IPS DF 4.7 (cell line): Measurements from ENCODE around the gene DNAJC24.
A peak's percentile ranks its signal among the peaks of the same experiment; 100 is the strongest.
"Not testable (repeated sequence)": the region's sequence is repeated elsewhere in the genome, so short reads cannot be mapped to it uniquely, and the experiment has no call there.

ENCODE experiments used
- DNase-seq: peaks from one replicate; pipeline ENCODE4 v3.0.0-alpha.2; 2013; ENCODE audit warnings: low spot score; ENCODE audit errors: extremely low read depth

Gene DNAJC24, protein sequence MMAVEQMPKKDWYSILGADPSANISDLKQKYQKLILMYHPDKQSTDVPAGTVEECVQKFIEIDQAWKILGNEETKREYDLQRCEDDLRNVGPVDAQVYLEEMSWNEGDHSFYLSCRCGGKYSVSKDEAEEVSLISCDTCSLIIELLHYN

DNA sequence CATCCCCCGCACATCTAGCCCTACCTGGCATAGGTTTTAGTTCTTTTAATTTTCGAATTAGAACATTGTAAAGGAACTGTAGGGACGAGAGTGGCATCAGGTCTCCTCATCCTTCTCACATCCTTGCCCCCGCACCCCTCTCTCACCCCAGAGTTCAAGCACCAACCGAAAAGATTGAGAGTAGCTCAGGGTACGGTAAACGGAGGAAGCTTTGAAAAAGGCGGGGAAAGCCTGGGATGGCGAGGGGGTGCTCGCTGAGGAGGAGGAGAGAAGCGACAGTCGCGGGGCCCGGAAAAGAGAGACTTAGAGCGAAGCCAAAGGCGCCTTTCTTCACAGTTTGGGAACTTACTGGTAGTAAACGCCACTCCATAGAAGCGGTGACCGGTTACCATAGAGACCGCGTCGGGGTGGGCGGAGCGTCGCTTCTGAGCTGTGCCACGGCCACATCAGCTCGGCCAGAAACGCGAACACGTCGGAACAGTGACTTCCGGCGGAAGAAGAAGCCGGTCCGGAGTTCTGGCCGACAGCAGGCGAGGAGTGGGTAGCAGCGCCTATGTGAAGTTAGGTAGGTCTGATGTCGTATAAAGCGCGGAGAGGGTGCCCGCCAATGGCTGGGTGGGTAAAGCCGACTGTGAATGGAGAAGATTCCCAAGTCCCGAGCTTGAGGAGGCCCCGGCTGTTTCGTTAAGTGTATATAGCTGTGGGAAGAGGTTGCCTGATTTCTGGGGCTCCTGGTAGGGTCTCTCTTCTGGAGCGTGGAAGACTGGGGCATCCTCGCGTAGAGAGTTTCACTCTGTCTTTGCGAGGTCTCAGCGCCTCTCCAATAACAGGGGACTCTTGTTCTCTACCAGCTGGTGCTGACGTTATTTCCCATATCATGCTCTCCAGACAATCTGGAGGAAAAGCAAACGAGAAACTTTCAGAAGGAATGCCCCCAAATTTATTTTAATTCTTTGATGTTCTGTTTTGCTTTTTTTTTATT is at the start of gene DNAJC24, which contains the start of gene DCDC1:
Gene DNAJC24, plus strand, starts transcription at position 513 of the 982 bp plus-strand sequence. CDS start 889 bp downstream, outside the sequence.
Gene DCDC1, minus strand, starts transcription at position 392 of the 982 bp plus-strand sequence. CDS start 41,459 bp downstream, outside the sequence.
- peak; percentile 87 for DNase-seq

DNA sequence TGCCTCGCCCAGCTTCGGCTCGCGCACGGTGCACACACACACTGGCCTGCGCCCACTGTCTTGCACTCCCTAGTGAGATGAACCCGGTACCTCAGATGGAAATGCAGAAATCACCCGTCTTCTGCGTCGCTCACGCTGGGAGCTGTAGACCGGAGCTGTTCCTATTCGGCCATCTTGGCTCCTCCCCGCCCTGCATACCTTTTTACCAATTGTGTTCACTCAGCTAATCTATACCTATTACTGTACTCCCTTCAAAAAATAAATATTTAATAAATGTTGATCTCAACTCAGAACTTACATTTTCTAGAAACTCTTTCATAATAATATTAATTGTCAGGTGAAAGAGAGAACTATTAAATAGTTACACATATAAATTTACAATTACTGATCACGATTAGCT is 48.2 kb upstream of the DNAJC24 start:
- DNase-seq: not testable (repeated sequence)

DNA sequence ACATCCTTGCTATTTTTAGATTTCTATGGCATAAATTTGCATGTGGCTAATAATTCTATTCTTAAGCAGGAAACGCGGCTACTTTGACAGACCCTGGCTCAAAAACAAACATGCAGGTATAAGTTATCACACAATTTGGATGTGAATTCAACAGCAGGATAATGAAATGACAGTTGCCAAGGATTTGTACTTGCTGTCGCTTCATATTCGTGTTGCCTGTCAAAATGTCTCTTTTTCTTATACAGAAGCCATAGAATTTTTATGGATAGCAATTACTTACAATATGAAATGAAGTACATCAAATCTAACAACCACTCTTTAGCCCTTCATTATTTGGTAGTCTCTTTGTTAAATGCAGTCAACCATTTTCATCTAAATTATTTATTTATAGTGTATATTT is 46.5 kb upstream of the DNAJC24 start:
- no peak for DNase-seq

DNA sequence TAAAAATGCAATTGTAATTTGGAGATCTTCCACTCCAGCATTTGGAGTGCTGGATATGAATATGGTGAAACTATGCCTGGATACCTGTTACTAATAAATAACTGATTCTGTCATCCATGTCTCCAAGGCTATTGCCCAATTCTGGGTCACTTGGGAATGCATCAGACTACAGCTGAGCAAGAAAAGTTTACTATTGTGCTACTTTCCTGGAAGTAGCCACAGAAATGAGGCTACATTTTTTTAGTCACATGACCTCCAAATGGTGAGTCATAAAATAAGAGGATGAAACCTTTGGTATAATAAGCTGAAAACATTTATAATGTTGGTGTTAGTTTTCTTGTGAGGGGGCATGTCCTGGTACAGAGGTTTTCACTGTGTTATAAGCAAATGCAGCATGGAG is 44.5 kb upstream of the DNAJC24 start:
- no peak for DNase-seq

DNA sequence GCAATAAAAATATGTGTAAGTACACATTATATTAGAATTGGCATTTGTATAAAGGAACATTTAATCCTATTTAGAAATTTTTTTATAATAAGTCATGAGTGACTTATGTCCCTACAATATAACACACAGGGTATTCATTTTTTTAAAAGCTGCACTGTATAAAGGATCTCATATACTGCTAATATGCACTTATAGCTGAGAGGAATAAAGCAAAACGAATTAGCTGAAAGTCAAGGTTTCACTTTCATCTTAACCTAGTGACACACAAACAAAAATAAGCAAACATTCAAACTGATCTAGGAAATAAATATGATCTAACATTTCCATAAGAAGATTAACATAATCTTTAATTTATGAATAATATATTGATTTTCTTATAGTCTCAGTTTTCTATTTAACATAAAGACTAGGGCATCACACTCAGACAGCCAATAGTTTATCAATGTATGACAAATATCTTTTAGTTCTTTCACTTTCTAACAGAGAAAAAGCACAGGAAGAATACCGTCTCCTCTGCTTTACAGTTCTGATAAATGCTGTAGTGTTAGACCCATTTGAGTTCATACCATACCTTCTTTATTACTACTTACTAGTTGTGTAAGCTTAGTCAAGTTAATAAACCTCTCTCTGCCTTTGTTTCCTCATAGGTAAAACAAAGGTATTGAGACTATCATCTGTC is 43.1 kb upstream of the DNAJC24 start:
- no peak for DNase-seq

DNA sequence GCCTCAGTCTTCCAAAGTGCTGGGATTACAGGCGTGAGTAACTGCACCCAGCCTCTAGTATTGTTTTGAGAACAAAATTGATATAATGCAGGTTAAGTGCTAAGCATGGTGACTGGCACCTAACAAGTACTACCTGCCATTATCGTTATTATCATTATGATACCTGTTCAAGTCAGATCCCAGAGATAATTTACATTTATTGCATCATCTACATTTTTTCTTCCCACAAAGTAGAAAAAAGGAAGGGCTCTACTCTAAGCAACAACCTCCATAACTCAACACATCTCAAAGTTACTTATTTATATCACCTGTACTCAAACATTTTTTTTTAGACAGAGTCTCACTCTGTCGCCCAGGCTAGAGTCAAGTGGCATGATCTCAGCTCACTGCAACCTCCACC is 42.2 kb upstream of the DNAJC24 start:
- no peak for DNase-seq

DNA sequence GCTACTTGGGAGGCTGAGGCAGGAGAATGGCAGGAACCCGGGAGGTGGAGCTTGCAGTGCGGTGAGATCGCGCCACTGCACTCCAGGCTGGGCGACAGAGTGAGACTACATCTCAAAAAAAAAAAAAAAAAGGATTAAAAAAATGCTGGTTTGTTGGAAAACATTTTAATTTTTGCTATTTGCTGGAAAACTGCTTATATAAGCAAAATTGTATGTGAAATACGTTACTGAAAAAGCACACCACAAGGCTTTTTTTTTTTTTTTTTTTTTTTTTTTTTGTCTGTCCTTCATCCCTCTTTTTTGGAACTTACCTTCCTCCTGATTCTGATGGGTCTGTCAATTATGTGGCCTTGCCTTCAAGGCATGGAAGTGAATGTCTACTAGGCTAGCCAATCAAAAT is 41.0 kb upstream of the DNAJC24 start:
- DNase-seq: no peak

DNA sequence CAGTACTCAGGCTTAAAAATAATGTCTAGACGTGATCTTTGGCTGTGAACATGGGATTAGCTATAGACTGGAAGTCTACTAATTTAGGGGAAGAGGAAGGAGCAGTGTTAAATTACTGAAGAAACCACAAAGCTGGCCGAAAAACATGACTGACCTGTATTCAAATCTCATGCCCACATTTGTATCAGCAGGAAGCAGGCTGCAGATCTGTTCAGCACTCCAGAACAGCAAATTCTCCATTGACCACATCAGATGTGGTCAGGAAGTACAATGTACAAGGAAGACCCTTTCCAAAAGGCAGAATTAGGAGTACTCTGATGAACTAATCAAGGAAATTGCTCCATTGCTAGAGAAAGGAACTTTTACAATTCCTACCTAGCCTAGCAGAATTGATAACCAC is 31.9 kb upstream of the DNAJC24 start:
- DNase-seq: no peak

DNA sequence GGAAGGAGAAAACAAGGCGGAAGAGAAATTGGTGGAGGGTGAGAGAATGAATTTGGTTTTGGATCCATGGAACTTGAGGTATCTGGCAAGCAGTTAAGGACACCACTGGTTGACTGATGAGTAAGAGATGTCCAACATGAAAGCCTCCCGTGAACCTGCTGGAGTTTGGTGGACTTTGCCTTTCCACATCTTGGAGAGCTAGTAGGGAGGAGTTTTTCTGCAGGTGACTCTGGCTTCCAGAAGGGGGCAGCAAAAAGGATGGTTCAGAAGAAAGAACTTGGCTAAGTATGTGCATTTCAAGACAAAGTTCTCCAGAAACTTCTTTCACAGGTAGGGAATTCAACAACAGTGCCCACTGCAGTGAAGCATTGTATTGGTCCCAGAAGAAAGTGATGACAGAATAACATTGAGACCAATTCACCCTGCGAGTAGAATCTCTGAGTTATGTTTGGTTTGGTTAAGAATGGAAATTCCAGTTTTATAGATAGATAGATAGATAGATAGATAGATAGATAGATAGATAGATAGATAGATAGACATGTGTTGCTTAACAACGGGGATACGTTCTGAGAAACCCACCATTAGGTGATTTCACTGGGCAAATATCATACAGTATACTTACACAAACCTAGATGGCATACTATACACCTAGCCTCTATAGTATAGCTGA is 28.6 kb upstream of the DNAJC24 start:
- peak; percentile 25 for DNase-seq

DNA sequence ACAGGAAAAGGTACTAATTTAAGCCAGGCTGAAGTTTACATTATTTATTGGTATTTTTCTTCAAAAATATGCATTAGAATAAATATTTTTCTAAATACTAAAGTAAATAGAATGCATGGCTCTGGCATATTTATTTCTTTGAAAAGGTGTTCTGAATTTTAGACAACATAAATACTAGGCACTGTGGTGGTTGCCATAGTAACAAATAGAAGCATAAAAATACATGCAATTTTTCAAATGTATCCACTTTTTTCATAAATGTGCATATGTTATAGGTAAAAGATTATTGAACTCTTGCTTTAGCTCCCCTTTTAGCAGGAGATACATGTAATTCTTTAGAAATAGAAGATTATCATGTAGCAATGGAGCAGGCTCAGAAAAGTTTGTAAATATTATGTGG is 18.5 kb upstream of the DNAJC24 start:
- DNase-seq: no peak

DNA sequence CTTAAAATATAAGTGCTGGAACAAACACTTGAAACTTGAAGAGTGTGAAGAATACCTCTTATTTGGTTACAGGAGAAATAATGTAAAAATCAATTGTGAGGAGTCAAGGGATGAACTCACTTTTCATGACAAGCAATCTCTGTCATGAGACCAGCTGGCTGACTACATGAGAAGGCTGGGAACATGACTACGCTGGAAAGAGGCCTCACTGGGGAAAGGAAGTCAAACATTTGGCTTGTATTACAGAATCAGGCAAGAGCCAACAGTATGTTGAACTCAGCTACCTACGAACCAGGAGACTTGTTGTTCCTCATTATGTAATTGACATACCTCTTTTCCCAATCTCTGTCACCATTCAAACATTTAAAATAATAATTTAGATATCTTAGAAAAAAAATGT is 14.5 kb upstream of the DNAJC24 start:
- DNase-seq: no peak

DNA sequence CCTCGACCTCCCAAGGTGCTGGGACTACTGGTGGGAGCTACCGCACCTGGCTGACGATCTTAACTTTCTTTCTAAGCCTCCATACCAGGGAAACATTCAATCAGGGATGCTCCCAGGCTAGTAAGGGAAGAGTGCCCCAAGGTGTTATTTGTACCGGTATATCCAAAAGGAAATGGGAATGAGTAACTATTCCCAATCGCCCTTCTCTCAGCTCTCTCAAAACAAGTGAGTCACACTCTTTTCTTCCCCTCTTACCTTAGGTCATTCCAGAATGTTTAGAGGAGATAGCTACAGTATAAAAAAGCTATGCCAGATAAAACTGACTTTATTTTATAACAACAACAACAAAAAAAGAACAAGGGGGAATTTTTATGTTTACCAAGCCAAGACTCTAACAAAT is 13.8 kb upstream of the DNAJC24 start:
- no peak for DNase-seq

DNA sequence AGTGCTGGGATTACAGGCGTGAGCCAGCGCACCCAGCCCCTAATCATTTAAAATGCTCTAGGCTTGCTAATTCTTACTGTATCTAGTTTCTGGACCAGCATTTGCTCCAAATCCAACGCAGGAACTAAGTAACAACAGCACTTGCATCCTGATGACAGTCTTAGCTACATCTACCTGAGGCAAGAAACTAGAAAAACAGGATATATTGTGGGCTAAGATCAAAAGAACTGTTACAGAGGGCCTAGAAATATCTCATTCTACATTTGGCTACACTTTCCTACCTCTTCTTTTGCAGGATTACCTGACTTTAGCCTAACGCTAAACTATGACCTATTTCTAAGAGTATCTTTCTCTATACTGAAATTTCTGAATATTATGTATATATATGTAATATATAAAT is 7.9 kb upstream of the DNAJC24 start:
- no peak for DNase-seq

DNA sequence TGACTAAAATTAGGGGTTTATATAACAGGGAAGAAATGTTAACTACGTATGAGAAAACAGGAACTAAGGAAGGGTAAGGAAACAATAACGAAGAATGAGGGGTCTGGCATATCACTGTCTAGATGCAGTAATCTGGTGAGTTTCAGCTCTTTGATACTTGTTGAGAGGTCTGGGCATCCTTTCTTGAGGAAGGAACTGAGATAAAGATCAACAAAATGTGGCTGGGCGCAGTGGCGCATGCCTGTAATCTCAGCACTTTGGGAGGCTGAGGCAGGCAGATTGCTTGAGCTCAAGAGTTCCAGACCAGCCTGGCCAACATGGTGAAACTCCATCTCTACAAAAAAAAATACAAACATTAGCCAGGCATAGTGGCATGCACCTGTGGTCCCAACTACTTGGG is 2.9 kb upstream of the DNAJC24 start:
- DNase-seq: no peak

DNA sequence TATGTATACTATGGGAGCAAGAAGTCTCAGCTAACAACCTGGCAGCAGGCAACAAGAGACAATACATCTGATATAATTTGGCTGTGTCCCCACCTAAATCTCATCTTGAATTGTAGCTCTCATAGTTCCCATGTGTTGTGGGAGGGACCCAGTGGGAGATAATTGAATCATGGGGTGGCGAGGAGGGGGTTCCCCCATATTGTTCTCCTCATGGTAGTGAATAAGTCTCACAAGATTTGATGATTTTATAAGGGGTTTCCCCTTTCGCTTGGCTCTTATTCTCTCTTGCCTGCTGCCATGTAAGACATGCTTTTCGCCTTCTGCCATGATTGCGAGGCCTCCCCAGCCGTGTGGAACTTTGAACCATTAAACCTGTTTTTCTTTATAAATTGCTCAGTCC is 6.2 kb downstream of the DNAJC24 start:
- DNase-seq: no peak

DNA sequence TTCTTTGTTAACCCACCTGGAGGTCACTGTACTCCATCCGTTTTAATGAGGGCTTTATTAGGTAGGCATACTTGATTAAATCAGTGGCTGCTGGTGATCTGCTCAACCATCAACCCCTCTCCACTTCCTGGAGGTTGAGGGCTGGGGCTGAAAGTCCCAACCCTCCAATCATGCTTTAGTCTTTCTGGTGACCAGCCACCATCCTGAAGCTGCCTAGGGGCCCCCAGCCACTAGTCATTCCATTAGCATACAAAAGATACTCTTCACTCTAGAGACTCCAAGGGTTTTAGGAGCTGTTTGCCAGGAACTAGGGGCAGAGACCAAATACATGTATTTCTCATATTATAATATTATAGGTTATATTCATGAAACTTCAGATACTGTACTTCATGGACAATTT is 13.5 kb downstream of the DNAJC24 start:
- no peak for DNase-seq

DNA sequence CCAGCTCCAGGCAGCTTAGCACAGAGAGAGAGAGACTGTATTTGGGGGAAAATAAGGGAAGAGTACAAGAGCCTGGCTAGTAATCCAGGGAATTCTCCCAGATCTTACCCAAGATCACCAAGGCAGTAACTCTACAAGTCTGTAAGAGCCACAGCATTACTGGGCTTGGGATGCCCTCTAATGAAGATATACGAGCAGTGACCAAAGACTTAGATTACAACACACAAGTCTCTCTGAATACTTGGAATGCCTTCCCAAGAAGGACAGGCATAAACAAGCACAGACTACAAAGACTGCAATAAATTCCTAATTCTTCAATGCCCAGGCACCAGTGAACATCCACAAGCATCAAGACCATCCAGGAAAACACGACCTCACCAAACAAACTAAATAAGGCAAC is 17.7 kb downstream of the DNAJC24 start:
- no peak for DNase-seq

DNA sequence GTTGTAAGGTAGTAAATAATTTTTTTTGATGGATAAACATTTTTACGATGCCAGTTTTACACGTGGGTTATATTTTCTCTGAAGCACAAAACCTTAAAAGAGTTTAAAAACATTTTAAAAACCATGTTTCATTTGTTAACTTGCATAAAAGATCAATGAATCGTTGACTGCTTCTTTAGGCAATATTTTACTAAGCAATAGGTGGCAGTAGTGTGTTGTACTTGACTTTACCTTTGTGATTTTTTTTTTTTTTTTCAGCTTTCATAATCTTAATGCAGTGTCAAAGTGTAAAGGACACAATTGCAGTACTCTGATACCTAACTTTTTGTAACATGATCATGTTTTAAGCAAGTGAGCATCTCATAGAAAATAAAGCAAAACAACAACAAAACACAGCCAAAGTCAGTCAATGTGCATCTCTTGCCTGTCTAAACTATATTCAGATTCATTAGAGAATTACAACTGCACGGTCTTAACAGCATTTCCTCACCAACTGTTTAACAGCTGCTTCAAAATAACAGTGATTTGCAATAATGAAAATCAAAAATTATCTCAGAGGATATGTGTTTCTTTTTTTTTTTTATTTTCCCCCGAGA is 27.7 kb downstream of the DNAJC24 start:
- DNase-seq: no peak

DNA sequence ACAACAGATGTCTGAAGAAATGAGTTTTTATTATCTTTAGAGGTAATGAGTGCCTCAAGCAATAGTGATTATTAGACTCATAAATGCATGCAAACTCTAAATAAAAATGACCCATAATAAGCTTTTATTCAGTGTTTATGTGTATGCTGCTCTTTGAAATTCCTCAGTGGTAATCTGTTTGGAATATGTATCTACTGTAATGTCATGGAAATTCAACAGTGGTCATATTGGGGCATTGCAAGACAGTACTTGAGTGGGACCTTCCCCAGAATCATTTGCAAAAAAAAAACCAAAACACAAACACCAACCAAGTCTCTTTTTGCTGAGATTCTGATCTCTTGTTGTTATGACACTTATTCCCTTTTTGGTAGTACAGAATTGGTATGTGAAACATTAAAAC is 35.0 kb downstream of the DNAJC24 start:
- DNase-seq: no peak

DNA sequence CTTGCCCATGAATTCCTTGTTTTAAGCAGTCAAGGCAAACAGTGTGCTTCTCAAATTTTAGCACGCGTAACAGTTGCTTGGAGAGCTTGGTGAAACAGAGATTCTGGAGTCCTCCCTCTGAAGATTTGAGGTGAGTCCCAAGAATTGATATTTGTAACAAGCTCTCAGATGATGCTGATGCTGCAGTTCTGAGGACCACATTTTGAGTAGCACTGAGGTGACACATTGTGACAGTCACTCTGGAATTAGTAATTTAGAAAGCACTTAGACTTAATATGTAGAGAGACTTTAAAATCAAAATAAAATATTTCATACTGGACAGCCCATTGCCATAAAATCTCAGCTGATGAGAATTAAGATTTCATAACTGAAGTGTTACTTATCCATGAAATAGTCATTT is 38.5 kb downstream of the DNAJC24 start:
- DNase-seq: no peak

DNA sequence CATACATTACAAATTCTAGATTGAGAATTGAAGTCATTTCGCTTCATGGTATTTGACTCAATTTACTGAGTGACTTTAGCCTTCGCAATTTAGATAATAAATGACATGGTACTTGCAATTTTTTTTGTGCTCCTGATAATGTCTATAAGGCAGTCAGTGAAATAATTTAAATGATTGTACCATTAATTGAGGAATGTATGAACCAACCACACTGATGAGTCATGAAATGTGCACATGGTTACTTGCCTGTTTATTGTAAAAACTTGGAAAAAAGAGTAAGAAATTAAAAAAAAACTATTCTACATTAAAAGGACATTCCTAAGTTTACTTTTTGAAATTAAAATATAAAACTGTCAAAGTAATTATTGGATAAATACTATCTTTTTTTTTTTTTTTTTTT is 43.3 kb downstream of the DNAJC24 start:
- no peak for DNase-seq
